ENCODE data around the gene SEMA3G.

The SEMA3G gene

DNA sequence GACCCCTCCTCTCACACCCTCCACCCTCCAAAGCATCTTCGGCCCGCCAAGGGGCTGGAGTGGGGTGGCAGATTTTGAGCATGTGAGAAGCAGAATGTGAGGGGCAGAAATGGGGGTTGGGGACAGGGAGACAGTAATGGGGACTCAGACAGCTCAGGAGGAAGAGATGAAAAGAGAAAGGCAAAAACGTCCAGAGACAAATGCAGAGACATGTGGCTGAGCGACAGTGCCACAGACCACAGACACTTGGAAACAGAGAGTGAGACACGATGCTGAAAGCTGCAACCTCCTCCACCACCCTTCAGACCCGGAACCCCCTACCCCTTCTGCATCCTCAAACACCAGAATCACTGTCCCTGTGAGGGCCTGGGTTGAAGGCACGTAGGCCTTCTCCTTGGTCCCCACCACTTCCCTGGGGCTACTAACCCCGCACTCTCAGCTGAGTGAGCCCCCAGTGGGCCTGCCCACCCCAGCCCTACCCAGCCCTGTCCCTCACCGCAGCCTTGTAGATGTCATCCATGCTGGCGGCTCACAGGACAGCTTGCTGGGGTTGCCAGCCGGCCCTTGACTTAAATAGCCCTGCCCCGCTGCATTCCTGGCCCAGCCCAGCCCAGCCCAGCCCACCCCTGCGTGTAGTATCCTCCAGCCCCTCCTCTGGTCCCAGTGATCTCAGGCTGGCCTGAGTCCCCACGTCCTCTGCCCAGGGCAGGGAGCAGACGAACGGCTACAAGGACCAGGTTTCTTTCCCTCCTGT, 8.8 kb upstream of the SEMA3G start, which contains the start of gene TNNC1:
TNNC1 (minus strand) TSS at position 546 of the 754 bp plus-strand sequence; CDS start at position 520, 26 bp downstream.
- no peak for DNase-seq

DNA sequence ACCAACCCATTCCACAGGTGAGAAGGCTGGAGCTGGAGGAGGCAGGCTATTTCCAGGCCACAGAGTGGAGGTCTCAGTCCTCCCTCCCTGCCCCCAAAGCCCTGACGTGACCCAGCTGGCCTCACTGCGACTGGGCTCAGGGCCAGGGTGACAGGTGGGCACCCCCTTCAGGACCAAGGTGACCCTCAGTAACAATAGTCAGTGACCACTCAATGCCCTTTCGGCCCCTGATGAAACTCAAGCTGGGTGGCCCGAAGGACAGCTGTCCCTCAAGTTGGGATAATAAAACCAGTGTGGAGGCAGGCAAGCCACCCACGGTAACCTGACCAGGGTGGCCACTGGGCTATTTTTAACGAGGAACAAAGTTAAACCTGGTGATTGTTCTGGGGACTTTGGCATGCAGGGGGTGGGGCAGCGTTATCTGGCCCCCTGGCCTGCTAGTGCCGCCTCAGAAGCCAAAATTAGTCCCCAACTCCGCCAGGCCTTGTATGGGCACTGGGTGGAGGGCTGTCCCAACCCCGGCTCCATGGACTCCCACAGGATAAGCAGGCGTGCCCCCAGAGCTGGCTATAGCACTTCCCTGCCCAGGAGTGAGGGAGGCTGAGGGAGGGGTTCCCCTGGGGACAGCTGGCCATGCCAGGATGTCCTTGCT, 7.8 kb upstream of the SEMA3G start:
- DNase-seq: no peak

DNA sequence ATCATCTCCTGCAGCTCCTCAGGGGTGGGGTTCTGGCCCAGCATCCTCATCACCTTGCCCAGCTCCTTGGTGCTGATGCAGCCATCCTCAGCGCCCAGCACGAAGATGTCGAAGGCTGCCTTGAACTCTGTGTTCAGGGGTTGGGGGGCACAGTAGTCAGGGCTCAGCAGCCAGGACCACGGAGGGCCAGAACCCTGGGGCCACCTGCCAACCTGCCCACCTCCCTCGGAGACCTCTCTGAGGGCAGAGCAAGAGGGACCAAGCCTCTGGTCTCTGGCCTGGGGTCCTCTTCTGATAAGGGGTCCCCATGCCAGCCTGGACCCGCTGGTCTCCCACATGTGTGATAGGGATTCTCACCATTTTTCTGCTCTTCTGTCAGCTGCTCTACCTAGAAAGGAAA, 7.2 kb upstream of the SEMA3G start:
- DNase-seq: no peak

DNA sequence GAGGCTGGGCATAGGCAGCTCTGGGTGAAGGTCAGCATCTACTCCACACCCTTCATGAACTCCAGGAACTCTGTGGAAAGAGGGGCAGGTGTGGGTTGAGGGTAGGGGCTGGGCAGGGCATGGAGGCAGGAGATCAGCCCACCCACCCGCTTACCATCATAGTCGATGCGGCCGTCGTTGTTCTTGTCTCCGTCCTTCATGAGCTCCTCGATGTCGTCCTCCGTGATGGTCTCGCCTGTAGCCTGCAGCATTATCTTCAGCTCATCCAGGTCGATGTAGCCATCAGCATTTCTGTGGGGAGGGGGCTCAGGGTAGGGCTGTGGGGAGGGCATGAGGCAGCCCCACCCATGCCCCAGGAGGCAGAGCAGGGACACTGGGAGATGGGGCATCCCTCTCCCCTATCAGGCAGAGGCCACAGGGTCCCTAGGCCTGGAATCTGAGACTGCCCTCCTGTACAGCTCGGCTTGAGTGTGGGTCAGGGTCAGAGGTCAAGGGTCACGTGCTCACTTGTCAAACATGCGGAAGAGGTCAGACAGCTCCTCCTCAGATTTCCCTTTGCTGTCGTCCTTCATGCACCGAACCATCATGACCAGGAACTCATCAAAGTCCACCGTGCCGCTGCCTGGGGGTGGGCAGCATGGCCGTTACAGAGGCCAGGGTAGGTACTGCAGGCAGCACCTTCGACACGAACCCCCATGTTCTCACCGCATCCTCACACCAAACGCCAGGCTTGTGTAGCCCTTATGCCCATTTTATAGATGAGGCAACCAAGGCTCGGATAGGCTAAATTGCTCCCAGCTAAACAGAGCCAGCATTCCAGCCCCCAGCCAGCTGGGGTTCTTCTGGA, 6.6 kb upstream of the SEMA3G start:
- no peak for DNase-seq

GRCh38 chr3:52450489-52451236, 5.8 kb upstream of the SEMA3G start:
- DNase-seq: no peak

- DNase-seq: no peak
Observed at GRCh38 chr3:52447512-52448355, 2.8 kb upstream of the SEMA3G start.

- DNase-seq: peak; percentile 66 to 75
Observed at GRCh38 chr3:52446631-52447511, 2.0 kb upstream of the SEMA3G start.

DNA sequence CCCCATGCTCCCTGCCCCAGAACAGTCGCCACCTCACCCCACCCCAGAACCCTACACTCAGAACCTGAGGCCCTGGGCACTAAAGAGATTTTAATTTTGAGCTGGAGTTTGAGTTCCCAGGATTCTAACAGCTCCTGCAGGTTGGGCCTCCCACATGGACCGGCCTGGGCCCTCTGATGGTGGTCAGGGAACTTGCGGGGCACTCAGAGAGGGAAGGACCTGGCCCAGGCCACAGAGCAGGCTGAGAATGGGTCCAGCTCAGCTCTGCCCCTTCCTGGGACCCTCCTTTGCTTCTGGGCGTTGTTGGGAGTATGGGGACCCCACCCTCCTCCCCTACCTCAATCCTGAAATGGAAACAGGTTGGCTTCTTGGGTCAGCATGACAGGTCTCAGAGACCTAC, 1.1 kb upstream of the SEMA3G start:
- DNase-seq: no peak

DNA sequence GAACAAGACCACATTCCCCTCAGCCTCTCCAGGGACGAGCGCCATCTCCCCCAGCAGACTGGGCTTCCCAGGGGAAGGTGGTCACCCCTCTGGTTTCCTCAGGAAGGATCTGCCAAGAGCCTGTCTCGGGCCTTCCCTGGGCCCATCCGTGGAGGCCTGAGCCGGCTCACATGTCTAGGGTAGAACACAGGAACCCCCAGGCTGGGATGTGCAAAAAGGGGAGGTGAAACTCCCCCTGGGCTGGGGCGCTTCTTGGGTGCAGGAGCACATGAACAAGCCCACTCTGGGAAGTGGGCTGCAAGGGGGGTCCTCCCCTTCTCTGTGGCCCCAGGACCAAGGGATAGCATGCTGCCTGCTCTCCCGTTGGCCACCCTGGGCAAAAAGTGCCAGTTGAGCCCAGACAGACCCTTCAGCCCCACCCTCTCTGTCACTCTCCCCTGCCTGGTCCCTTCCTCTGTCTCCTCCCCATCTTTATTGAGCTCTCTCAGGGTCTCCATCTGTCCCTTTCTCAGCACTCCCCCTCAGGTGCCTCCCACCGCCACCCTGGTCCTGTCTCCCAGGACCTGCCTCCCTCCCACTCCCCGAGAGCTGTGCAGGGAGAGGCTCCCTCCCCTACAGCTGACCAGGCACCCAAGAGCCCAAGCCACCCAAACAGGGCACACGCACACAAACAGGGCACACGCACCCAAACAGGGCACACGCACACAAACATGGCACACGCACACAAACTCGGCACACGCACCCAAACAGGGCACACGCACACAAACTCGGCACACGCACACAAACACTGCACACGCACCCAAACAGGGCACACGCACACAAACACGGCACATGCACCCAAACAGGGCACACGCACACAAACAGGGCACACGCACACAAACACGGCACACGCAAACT, 864 bp downstream of the SEMA3G start:
- no peak for DNase-seq

DNA sequence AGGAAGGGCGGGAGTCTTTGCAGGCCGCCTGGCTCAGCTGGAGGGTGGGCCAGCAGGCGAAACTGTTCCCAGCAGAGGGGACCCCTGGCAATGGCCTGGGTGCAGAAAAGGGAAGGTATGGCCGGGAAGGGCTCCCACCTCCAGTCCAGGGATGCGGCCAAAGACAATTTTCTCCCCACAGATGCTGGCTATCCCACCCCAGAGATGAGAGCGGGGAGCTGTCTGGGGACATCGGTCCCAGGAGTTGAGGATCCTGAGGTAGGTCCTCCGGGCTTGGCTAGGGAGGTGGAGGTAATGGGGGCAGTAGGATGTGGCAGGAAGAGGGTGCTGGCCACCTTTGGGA, 1.7 kb downstream of the SEMA3G start:
- no peak for DNase-seq

DNA sequence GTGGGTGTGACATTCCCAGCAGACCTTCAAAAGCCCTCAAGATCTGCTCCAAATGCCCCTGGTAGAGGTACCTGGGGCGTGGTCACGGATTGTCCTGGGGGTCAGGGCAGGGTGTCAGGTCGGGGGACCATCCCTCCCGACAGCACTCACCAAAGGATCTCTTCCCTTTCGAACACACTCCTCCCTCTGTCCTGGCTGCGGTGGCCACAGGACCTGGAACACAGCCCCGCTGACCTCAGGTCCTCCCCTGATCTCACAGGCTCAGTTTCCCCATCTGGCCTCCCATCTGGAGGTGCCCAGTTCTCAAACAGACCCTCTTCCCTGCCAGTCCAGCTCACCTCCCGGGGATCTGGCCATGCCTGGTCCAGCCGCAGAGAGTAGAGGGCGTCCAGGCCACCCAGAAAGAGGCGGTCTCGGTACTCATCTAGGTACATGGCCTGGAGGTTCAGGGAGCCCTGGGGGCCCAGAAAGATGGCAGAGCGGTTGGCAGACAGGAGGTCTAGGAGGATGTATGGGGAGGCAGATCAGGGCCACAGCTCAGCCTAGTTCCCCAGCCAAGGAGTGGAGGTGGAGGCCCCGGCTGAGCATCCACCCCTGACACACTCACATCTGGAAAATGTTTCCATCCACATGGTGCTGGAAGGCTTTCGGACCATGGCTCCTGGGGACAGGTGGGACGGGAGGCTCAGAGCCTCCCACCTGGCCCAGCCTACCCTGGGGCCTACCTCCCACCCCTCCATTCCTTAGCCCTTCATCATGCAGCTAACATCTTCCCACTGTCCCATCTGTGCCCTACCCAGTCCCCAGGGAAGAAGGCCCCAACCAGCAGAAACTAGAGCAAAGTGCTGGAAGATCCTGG, 2.3 kb downstream of the SEMA3G start:
- no peak for DNase-seq

- DNase-seq: no peak
Observed at GRCh38 chr3:52441772-52442332, 3.1 kb downstream of the SEMA3G start.

DNA sequence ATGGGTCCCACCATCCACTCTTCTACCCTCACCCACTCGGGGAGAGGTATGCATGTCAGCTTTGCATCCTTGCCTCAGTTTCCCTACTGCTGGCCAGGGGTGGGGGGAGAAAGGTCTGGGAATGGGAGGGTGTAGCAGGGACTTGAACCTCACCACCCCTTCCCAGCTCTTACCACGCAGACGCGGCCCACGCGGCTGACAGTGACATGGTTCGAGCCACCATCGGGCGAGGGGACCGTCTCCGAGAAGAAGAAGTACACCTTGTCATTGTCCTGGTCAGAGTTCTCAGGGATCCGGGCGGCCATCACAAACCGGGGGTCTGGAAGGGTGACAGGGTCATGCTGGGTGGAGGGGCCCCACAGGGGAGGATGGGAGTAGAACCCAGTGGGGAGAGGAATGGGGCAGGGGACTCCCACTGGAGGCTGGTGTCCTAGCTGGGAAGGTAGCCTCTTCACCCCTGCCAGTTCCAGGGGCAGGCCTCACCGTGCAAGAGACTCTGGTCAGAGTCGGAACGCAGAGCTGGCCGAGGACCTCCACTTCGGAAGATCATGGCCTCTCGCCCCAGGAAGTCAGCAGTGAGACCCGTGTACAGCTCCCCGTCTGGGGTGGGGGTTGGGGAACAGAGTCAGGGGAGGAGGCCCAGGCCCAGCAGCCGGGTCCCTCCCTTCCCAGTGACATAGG, 3.7 kb downstream of the SEMA3G start:
- no peak for DNase-seq

- no peak for DNase-seq
Observed at GRCh38 chr3:52440671-52441070, 4.2 kb downstream of the SEMA3G start.

DNA sequence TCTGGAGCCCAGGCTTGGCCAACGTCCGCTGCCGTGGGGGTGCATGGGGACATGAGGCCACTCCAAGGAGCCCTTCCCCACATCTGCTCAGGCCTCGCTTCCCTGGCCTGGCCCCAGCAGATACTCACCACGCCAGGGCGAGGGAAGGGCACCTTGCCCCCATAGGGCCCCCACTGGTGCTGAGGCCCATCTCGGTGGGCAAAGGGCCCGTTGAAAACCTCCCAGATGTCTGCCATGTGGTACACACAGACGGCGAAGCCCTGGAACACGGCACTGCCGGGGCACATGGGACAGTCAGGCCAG, 4.7 kb downstream of the SEMA3G start:
- DNase-seq: no peak

DNA sequence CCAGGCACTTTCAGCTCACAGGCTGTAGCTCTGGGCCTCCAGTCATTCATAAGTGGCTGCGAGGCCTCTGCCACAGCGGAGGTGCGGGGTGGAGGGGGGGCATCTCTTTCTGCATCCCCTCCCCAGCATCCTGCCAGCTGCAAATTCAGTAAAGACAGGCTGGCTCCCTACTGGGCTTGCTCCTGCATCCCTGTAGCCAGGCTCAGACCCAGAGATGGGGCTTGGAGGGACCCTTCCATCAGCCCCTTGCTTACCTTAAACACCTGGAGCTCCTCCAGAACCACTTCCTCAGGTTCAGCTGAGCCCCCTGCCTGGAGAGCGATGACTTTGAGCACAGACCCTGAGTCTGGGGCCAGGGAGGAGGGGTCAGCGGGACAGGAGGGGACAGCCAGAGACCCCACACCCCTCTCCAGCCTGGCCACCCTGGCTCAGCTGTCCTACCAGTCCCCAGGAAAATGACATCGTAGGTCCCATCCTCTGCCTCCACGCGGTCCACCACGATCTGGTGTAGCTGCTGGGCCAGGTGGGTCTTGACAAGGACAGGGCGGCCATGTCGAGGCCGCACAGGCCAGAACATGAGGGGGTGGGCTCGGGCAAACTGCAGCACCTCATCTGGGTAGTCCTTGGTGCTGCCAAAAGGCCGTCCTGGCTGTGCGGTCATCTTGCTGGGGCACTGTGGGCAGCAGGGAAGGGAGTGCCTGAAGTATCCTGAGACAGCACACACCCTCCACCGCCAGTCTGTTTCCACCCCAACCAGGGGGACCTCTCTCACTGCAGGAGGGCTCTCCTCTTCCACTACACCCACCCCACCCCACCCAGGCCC, 5.3 kb downstream of the SEMA3G start:
- DNase-seq: no peak
